Stimulated activated CD4-positive, alpha-beta T cell treated with anti-CD3 and anti-CD28 coated beads, Interleukin-15, amount 100 ng/mL, for 48 hours (primary cell): ENCODE data around the gene ALOX15B.
"Not testable (repeated sequence)": the region's sequence is repeated elsewhere in the genome, so short reads cannot be mapped to it uniquely, and the experiment has no call there.

Experiments
- DNase-seq, 2 donors: peaks; one replicate each; pipeline ENCODE4 v3.0.0-alpha.2; 2020; ENCODE audit warnings: low read depth in 2 of 2

The ALOX15B gene

GRCh38 chr17:8041249-8041928 lies 2.5 kb downstream of the ALOX15B start:
- DNase-seq: peak in 1 of 2 donors; percentile 23

DNA sequence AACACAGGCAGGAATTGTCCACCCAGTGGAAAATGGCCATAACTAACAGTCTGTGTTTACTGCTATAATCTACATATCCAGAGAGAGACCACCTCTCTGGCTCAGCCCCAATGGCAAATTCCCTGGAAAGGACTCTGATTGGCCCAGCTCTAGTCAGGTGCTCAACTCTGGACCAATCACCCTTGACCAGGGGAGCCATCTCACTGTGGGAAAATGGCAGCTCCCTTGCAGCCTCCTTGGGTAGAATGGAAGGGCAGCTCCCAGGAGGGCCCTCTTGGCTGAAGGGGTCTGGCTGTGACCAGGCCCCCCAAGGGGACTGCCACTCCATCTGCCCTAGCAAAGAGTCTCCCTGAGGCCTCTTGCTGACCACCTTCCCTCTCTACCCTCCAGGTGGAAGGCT lies 3.1 kb downstream of the ALOX15B start:
- DNase-seq: no peak

- DNase-seq: no peak
Measured at GRCh38 chr17:8044819-8045810, 6.3 kb downstream of the ALOX15B start.

DNA sequence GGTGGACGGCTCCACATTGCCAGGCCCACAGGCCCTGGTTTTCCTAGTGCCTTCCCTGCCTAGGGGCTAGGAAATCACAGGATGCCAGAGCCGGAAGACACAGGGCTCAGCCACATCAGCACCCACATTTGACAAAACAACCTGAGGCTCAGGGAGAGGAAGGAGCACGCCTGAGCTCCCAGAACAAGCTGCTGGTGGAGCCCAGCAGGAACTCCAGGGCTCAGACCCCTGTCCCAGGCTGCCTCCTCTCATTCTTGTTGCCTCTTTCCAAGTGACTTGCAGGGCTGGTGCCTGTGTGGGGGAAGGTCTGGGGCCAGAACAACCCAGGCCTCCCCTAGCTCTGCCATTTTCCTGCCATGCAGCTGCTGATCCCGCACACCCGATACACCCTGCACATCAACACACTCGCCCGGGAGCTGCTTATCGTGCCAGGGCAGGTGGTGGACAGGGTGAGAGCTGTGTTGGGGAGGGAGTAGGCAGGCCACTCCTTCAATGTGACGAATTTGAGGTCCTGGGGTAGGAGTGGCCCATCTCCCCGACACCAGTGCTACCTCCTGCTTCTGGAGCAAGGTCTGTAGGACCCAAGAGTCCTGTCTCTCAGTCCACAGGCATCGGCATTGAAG lies 7.6 kb downstream of the ALOX15B start:
- DNase-seq: no peak

- DNase-seq: no peak
Measured at GRCh38 chr17:8046929-8047768, 8.3 kb downstream of the ALOX15B start.

DNA sequence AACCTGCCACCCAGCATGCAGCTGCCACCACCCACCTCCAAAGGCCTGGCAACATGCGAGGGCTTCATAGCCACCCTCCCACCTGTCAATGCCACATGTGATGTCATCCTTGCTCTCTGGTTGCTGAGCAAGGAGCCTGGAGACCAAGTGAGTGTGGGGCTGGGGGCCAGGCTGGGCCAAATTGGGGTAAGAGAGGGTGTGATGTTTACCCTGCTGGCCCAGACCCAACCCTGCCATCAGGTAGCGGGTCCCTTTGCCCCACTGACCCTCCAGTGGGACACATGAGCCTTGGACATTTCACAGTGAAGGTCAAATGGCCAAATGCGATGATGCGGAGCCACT lies 8.9 kb downstream of the ALOX15B start:
- DNase-seq: no peak

DNA sequence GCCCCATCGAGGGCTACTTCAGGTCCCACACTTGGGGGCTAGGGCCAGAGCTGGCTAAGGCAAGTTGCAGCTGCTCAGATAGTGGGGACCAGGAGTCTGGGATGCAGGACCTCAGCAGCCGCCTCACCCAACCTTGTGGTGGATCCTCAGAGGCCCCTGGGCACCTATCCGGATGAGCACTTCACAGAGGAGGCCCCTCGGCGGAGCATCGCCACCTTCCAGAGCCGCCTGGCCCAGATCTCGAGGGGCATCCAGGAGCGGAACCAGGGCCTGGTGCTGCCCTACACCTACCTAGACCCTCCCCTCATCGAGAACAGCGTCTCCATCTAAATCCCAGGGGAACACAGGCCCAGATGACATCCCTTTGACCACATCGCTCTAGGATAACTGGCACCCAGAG lies 9.4 kb downstream of the ALOX15B start:
- no peak for DNase-seq

DNA sequence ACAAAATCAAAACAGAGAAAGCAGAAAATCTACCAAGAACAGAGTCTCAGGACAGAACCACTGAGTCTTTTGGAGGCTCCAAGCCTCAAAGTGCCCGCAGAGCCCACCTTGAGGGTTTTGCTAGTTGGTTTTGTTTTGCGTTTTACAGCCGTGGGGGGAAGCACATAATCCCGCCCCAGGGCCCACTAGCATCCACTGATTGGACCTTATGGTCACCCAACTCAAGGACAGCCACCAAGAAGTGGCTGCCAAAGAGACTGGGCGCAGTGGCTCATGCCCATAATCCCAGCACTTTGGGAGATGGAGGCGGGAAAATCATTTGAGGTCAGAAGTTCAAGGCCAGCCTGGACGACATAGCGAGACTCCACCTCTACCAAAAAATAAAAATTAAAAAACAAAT lies 9.9 kb downstream of the ALOX15B start:
- no peak for DNase-seq

GRCh38 chr17:8051831-8052230 lies 13.0 kb downstream of the ALOX15B start:
- DNase-seq: no peak

DNA sequence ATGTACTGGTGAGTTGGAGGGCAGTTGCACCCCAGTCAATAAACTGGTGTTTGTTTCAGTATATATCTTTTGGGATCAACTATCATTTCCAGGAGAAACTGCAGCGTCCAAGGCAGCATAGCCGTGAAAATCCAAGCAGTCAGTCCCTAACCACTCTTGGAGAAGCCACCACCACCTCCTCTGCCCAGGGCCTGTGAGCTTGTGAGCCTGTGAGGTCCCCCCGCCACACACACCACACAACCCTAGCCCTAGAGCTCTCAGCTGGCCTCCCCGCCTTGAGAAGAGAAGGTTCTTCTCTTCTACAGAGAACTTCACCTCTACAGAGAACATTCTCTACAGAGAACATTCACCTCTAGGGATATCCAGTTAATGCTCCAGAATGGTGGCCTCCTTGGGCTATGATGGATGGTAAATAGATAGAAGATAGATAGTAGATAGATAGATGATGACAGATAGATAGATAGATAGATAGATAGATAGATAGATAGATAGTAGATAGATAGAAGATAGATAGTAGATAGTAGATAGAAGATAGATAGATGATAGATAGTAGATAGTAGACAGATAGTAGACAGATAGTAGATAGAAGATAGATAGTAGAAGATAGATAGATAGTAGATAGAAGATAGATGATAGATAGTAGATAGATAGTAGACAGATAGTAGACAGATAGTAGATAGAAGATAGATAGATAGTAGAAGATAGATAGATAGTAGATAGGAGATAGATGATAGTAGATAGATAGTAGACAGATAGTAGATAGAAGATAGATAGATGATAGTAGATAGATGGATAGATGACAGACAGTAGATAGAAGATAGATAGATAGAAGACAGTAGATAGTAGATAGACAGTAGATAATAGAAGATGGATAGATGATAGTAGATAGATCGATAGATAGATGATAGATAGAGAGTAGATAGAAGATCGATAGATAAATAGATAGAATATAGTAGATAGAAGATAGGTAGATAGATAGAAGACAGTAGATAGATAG lies 13.7 kb downstream of the ALOX15B start:
- no peak for DNase-seq

DNA sequence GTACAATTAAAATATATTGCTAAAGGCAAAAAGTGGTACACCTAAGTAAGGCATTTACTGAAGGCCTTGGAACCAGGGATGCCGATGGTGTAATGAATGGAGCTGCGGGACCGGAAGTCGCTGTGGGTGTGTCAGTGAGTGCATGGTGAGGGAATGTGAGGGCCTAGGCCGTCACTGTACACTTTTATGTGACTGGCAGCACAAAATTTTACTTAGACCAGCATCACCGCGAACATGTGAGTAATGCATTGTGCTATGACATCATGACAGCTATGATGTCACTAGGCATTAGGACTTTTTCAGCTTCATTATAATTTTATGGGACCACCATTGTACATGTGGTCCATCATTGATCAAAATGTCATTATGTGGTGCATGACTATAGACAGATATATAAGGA lies 14.7 kb downstream of the ALOX15B start:
- DNase-seq: no peak

- no peak for DNase-seq
Measured at GRCh38 chr17:8055851-8056231, 17.0 kb downstream of the ALOX15B start.

DNA sequence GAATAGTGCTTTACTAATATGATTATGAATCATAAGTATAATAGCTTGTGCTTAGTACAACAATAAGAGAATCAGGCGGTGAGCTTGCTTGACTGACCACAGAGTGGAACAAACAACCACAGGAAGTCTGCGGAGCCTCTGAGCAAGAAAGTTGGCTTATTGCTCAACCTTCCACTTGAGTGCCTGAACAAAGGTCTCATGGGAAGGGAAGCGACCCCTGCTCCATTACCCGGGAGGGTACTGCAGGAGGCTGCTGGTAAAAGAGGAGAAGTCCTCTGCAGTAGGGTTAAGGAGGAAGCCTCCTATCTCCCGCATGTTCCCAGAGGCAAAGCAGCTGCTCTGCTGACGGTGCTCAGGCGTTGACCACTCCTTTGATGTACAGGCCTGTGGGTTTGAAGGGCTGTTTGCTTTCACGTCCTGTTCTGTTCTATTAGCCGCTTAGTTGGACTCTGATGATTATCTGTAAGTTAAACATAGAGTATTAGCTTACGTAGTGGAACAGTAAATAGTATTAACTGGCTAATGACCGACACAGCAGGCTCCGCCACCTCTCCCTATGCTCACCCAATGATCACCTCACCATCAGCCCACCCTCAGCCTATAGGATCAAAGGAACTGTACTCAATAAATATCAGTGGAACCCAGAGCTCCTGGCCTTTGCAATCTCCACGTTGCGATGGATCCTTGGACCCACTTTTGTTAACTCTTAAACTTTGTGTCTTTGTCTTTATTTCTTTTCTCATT lies 17.5 kb downstream of the ALOX15B start:
- no peak for DNase-seq

GRCh38 chr17:8056976-8057625 lies 18.2 kb downstream of the ALOX15B start:
- DNase-seq: no peak

GRCh38 chr17:8057691-8058114 lies 18.8 kb downstream of the ALOX15B start:
- DNase-seq: peak; percentile 13 to 36

DNA sequence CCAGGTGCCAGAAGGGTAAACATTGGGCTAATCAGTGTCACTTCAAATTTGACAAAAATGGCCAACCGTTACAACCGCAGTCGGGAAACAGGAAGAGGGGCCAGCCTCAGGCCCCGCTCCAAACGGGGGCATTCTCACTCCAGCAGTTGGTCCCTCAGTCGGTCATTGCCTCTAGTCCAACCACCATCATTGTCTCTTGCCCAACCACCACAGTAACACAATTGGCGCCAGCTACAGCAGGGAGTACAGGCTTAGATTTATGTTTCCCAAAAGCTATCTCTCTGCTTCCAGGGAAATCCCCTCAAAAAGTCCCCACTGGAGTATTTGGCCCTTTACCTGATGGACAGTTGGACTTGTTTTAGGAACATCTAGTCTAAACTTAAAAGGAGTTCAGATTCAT lies 20.3 kb downstream of the ALOX15B start:
- no peak for DNase-seq

- peak in 1 of 2 donors; percentile 47 for DNase-seq
Measured at GRCh38 chr17:8060274-8060673, 21.4 kb downstream of the ALOX15B start.

DNA sequence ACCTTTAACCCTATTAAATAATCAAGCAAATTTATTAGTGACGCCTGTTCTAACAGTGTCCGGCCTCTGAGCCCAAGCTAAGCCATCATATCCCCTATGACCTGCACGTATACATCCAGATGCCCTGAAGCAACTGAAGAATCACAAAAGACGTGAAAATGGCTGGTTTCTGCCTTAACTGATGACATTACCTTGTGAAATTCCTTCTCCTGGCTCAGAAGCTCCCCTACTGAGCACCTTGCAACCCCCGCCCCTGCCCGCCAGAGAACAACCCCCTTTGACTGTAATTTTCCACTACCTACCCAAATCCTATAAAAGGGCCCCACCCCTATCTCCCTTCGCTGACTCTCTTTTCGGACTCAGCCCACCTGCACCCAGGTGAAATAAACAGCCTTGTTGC lies 23.0 kb downstream of the ALOX15B start:
- DNase-seq: not testable (repeated sequence)

DNA sequence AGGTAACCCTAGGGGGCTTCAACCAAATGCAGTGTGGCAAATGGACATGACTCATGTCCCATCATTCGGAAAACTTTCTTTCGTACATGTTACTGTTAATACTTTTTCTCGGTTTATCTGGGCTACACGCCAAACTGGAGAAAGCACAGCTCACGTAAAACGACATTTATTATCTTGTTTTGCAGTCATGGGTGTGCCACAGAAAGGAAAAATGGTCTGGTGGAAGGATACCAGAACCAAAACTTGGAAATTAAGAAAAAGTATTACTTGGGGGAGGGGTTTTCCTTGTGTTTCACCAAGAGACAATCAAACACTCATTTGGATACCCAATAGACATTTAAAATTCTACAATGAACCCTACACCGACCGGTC lies 23.6 kb downstream of the ALOX15B start:
- DNase-seq: no peak
